ENCODE measurements around the gene FAM124B.

DNA sequence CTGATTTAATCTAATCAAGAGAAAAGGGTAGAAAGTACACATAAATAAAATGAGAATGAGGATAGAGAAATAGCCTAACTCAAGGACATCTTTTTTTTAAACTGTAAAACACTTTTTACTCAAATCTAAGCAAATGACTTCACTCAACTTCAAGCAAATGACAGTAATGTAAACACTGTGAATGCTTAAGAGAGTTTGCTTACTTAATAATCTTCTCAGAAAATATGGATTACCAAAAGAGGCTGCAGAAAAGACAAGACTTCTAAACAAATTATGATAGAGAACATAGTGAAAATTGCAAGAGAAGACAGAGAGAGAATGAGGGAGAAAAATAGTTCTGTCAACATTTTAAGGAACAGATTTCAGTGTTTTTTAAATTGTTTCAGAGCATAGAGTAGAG is 52.5 kb downstream of the FAM124B start:
- TF ChIP-seq POLR2A (IDR thresholded peaks at IDR 0.05; ENCODE audit: low read length): no peak
- no peak for TF ChIP-seq GATA1 (IDR thresholded peaks at IDR 0.05; ENCODE audit: low read depth, low read length)

Data from erythroblast (primary cell).